ENCODE results near the gene UBA6. TPM values are rescaled to one million over a fixed set of nuclear protein-coding genes. Genes with fewer than 3 reads are reported as not detected.

Gene UBA6
- total and polyA plus RNA-seq, 2 donors (not counting 1 experiment from before 2014, with no cell fraction given): 22.8 to 64.0 TPM

DNA sequence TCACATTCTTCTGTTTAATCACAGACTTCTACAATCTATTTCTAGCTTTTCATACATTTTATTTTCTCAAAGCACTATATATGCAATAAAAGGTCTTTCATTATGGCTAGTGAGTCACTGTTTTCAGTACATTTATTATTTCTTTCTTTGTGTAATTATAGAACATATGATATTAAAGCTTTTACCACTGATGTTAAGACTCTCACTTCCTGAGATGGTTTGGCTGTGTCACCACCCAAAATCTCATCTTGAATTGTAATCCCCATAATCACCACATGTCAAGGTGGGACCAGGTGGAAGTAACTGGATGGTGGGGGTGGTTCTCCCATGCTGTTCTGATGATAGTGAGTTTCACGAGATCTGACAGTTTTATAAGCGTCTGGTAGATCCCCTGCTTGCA is 41.9 kb downstream of the UBA6 start:
- TF ChIP-seq, protein P1, sequence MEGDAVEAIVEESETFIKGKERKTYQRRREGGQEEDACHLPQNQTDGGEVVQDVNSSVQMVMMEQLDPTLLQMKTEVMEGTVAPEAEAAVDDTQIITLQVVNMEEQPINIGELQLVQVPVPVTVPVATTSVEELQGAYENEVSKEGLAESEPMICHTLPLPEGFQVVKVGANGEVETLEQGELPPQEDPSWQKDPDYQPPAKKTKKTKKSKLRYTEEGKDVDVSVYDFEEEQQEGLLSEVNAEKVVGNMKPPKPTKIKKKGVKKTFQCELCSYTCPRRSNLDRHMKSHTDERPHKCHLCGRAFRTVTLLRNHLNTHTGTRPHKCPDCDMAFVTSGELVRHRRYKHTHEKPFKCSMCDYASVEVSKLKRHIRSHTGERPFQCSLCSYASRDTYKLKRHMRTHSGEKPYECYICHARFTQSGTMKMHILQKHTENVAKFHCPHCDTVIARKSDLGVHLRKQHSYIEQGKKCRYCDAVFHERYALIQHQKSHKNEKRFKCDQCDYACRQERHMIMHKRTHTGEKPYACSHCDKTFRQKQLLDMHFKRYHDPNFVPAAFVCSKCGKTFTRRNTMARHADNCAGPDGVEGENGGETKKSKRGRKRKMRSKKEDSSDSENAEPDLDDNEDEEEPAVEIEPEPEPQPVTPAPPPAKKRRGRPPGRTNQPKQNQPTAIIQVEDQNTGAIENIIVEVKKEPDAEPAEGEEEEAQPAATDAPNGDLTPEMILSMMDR (IDR thresholded peaks at IDR 0.05): no peak
- no peak for TF ChIP-seq EZH2 (IDR thresholded peaks at IDR 0.05; ENCODE audit: borderline replicate concordance, insufficient read depth, low read depth, low read length, poor library complexity, severe bottlenecking)
- CTCF ChIA-PET: no interaction called here
- Histone ChIP-seq H3K9me3 (ENCODE audit: control extremely low read depth in 1 of 3, control insufficient read depth in 2 of 3, insufficient read depth in 1 of 3, low read length in 2 of 3) (peaks cover 9 to 19% (median 11%) of the 10 kb centered on the region in 3 donors), H3K36me3 (replicated peaks in 1 of 2; ENCODE audit: control extremely low read depth in 1 of 2, control insufficient read depth in 1 of 2, extremely low read depth in 1 of 2, insufficient read depth in 2 of 2, low read length in 1 of 2) (peaks cover 18 to 35% of the 10 kb centered on the region in 2 experiments), H3K9ac (ENCODE audit: low read length) (no peak overlapping the region), H3K79me2 (ENCODE audit: control insufficient read depth, insufficient read depth, low read length) (no peaks in the 10 kb centered on the region), H3K4me1 (ENCODE audit: control insufficient read depth in 2 of 2, insufficient read depth in 2 of 2, low read length in 2 of 2) (no peaks in the 10 kb centered on the region), H2AFZ (ENCODE audit: insufficient read depth, low read depth, low read length, poor library complexity, severe bottlenecking) (no peak overlapping the region), H3K4me2 (replicated peaks; ENCODE audit: low read depth, low read length, poor library complexity, severe bottlenecking) (no peak overlapping the region), H4K20me1 (ENCODE audit: control insufficient read depth, insufficient read depth, low read length, poor library complexity, severe bottlenecking) (no peaks in the 10 kb centered on the region), H3K27me3 (replicated peaks in 1 of 4; ENCODE audit: control extremely low read depth in 1 of 4, control insufficient read depth in 3 of 4, insufficient read depth in 4 of 4, low read length in 3 of 4) (no peaks in the 10 kb centered on the region), H3K4me3 (ENCODE audit: control extremely low read depth in 1 of 5, extremely low read depth in 1 of 5, insufficient read depth in 1 of 5, low read depth in 2 of 5, low read length in 4 of 5) (no peak overlapping the region), H3K27ac (ENCODE audit: low read length in 2 of 2) (no peak overlapping the region)
- peaks cover 18% of the 10 kb centered on the region for H3K4me1 Mint-ChIP-seq
- no peak for DNase-seq
- POLR2A ChIA-PET: no interaction called here
- intact Hi-C loops (cut with micrococcal nuclease): no loop called here
- H3K27me3 Mint-ChIP-seq: no peaks in the 10 kb centered on the region
- H3K9me3 Mint-ChIP-seq (ENCODE audit: insufficient read depth): peaks cover 16% of the 10 kb centered on the region
- H3K4me3 Mint-ChIP-seq: no peak overlapping the region
- no peak for ATAC-seq (ENCODE audit: low read depth)
- 100% methylated on average over 2 of the region's 2 CpGs for WGBS (ENCODE audit: insufficient coverage)
- no peak overlapping the region for H3K27ac Mint-ChIP-seq

DNA sequence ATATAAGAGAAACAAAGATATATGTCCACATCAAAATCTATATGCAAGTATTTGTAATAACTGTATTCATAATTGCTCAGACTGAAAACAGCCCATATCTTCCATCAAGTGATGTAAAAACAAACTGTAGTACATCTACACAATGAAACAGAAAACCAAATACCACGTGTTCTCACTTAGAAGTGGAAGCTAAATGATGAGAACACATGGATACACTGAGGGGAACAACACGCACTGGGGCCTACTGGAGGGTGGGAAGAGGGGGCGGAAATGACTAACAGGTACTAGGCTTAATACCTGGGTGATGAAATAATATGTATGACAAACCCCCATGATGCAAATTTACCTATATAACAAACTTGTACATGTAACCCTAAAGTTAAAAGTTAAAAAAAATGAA is 42.7 kb downstream of the UBA6 start:
- Histone ChIP-seq H3K4me2 (replicated peaks; ENCODE audit: low read depth, low read length, poor library complexity, severe bottlenecking) (no peak overlapping the region), H2AFZ (ENCODE audit: insufficient read depth, low read depth, low read length, poor library complexity, severe bottlenecking) (no peak overlapping the region), H3K9ac (ENCODE audit: low read length) (no peak overlapping the region), H3K9me3 (ENCODE audit: control extremely low read depth in 1 of 3, control insufficient read depth in 2 of 3, insufficient read depth in 1 of 3, low read length in 2 of 3) (peaks cover 9 to 19% (median 9%) of the 10 kb centered on the region in 3 donors), H3K27ac (ENCODE audit: low read length in 2 of 2) (no peak overlapping the region), H3K36me3 (replicated peaks in 1 of 2; ENCODE audit: control extremely low read depth in 1 of 2, control insufficient read depth in 1 of 2, extremely low read depth in 1 of 2, insufficient read depth in 2 of 2, low read length in 1 of 2) (peaks cover 15 to 29% of the 10 kb centered on the region in 2 experiments), H3K4me1 (ENCODE audit: control insufficient read depth in 2 of 2, insufficient read depth in 2 of 2, low read length in 2 of 2) (no peaks in the 10 kb centered on the region), H3K27me3 (replicated peaks in 1 of 4; ENCODE audit: control extremely low read depth in 1 of 4, control insufficient read depth in 3 of 4, insufficient read depth in 4 of 4, low read length in 3 of 4) (no peaks in the 10 kb centered on the region), H3K4me3 (ENCODE audit: control extremely low read depth in 1 of 5, extremely low read depth in 1 of 5, insufficient read depth in 1 of 5, low read depth in 2 of 5, low read length in 4 of 5) (no peak overlapping the region), H4K20me1 (ENCODE audit: control insufficient read depth, insufficient read depth, low read length, poor library complexity, severe bottlenecking) (no peaks in the 10 kb centered on the region), H3K79me2 (ENCODE audit: control insufficient read depth, insufficient read depth, low read length) (no peaks in the 10 kb centered on the region)
- ATAC-seq (ENCODE audit: low read depth) (no peak), DNase-seq (no peak)
- no peak for TF ChIP-seq EZH2 (IDR thresholded peaks at IDR 0.05; ENCODE audit: borderline replicate concordance, insufficient read depth, low read depth, low read length, poor library complexity, severe bottlenecking)
- TF ChIP-seq, protein P1 (IDR thresholded peaks at IDR 0.05): no peak
- intact Hi-C loops (cut with micrococcal nuclease): no loop called here
- Mint-ChIP-seq H3K27ac (no peak overlapping the region), H3K9me3 (ENCODE audit: insufficient read depth) (peaks cover 18% of the 10 kb centered on the region), H3K4me3 (no peak overlapping the region), H3K4me1 (peaks cover 18% of the 10 kb centered on the region), H3K27me3 (no peaks in the 10 kb centered on the region)
- POLR2A ChIA-PET: no interaction called here
- CTCF ChIA-PET: no interaction called here
- no CpG with 5 or more reads among the region's 3 CpGs for WGBS (ENCODE audit: insufficient coverage)
